Gastrocnemius medialis (tissue), 4 donors: ENCODE results near the gene ZSCAN25. TPM values are rescaled to one million over a fixed set of nuclear protein-coding genes. Genes with fewer than 3 reads are reported as not detected.

ENCODE experiments used
- ATAC-seq, 2 donors: fragments of 150-250 bp; one replicate each; pipeline ENCODE4 v1.9.1; 2016
- DNase-seq, 2 donors: peaks; one replicate each; pipeline ENCODE4 v3.0.0-alpha.2; 2019
- H3K27ac ChIP-seq, 4 donors: fragments of 200-600 bp; sonication (generic); 1 replicate in 1 of 4; 2 replicates in 3 of 4; pipeline ENCODE4 v1.5.1; 2016 to 2018; ENCODE audit warnings: mild to moderate bottlenecking in 2 of 4, moderate library complexity in 1 of 4
- H3K27me3 ChIP-seq, 3 donors: fragments of 200-600 bp; sonication (generic) in 2 of 3; 1 replicate in 1 of 3; 2 replicates in 2 of 3; pipeline versions ENCODE4 v1.5.1 to v1.6.0; 2016 to 2019; ENCODE audit warnings: mild to moderate bottlenecking in 1 of 3, moderate library complexity in 1 of 3
- H3K36me3 ChIP-seq, 2 donors: fragments of 200-600 bp; sonication (generic) in 1 of 2; one replicate each; pipeline ENCODE4 v1.5.1; 2017 to 2018
- H3K4me1 ChIP-seq, 2 donors: fragments of 200-600 bp; sonication (generic) in 1 of 2; one replicate each; pipeline ENCODE4 v1.5.1; 2016 to 2017; ENCODE audit warnings: mild to moderate bottlenecking in 2 of 2
- H3K4me3 ChIP-seq, 4 donors: fragments of 200-600 bp; sonication (generic) in 3 of 4; 1 replicate in 1 of 4; 2 replicates in 3 of 4; pipeline ENCODE4 v1.5.1; 2016 to 2019; ENCODE audit warnings: mild to moderate bottlenecking in 2 of 4
- H3K9me3 ChIP-seq, 3 donors: fragments of 200-600 bp; sonication (generic) in 2 of 3; 1 replicate in 1 of 3; 2 replicates in 2 of 3; pipeline ENCODE4 v1.5.1; 2016 to 2019
- POLR2A ChIP-seq, 2 donors: fragments of 450-650 bp; IDR thresholded peaks; one replicate each; pipeline ENCODE4 v1.6.1; 2017; ENCODE audit warnings: antibody characterized with exemption in 2 of 2, mild to moderate bottlenecking in 2 of 2, moderate library complexity in 2 of 2
- in situ Hi-C, 4 donors: fragments of 200-750 bp; cut with MboI; loops; one replicate each; pipeline versions ENCODE4 v1.15.0 to v1.8.0; 2017; ENCODE audit warnings: low sequenced_read_pairs in 4 of 4
- intact Hi-C: fragments of 100-400 bp; cut with DNase I; formaldehyde crosslinking; loops from one replicate; pipeline ENCODE4 v1.15.1; 2023; ENCODE audit warnings: low total_unique reads
- total RNA-seq, 4 donors: library from RNA; depleted of rRNA; stranded (reverse); fragments of >200 nt; gene quantifications; one replicate each; pipeline versions ENCODE4 v1.1.0 to v1.2.3, GENCODE V29; 2016
- TF ChIP-seq, protein P1 (sequence below), 5 experiments: fragments of 450-650 bp in 3 of 5; fragments of 200-600 bp in 2 of 5; sonication (generic) in 2 of 5; IDR thresholded peaks in 4 of 5; conservative IDR thresholded peaks in 1 of 5; 1 replicate in 4 of 5; 2 replicates in 1 of 5; pipeline ENCODE4 v1.5.1; 2016 to 2019; ENCODE audit warnings: antibody characterized with exemption in 5 of 5, mild to moderate bottlenecking in 3 of 5, moderate library complexity in 3 of 5

ZSCAN25 gene
- total RNA-seq, 4 donors from 2014 or later: 6.0 to 7.9 (median 7.2) TPM

DNA sequence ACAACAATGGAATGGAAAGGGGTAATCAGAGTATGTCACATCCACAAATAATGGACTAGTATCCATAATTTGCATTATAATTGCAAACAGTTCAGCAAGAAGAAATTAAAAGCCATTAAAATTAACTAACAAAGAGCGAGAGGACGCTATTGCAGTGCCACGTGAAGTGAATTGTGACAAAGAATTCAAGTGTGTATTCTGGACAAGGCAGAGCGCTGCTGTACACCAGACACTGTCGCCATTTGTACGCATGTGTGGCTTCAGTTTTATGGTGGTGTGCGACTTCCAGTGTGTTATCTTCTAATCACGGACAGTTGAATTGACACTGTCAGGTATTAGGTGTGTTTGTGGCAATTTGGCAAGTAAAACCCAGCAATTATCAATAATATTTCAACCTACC is 51.8 kb downstream of the ZSCAN25 start:
- no peak for DNase-seq
- in situ Hi-C loops (no loop called here), intact Hi-C loops (no loop called here)
- ATAC-seq: no peak
- no peak overlapping the region for H3K27ac ChIP-seq
- H3K27me3 ChIP-seq: no peaks in the 10 kb centered on the region
- no peak overlapping the region for H3K4me3 ChIP-seq
- TF ChIP-seq POLR2A (IDR thresholded peaks at IDR 0.05): no peak
- TF ChIP-seq, protein P1, sequence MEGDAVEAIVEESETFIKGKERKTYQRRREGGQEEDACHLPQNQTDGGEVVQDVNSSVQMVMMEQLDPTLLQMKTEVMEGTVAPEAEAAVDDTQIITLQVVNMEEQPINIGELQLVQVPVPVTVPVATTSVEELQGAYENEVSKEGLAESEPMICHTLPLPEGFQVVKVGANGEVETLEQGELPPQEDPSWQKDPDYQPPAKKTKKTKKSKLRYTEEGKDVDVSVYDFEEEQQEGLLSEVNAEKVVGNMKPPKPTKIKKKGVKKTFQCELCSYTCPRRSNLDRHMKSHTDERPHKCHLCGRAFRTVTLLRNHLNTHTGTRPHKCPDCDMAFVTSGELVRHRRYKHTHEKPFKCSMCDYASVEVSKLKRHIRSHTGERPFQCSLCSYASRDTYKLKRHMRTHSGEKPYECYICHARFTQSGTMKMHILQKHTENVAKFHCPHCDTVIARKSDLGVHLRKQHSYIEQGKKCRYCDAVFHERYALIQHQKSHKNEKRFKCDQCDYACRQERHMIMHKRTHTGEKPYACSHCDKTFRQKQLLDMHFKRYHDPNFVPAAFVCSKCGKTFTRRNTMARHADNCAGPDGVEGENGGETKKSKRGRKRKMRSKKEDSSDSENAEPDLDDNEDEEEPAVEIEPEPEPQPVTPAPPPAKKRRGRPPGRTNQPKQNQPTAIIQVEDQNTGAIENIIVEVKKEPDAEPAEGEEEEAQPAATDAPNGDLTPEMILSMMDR (IDR thresholded peaks at IDR 0.05 in 4 of 5, conservative IDR thresholded peaks at IDR 0.05 in 1 of 5): no peak
- H3K4me1 ChIP-seq: no peaks in the 10 kb centered on the region
- no peaks in the 10 kb centered on the region for H3K36me3 ChIP-seq
- H3K9me3 ChIP-seq: no peaks in the 10 kb centered on the region

GRCh38 chr7:99669782-99670181 is 53.0 kb downstream of the ZSCAN25 start:
- no peaks in the 10 kb centered on the region for H3K9me3 ChIP-seq
- in situ Hi-C loops (no loop called here), intact Hi-C loops (no loop called here)
- H3K27ac ChIP-seq: no peak overlapping the region
- H3K36me3 ChIP-seq: no peaks in the 10 kb centered on the region
- no peaks in the 10 kb centered on the region for H3K27me3 ChIP-seq
- no peaks in the 10 kb centered on the region for H3K4me1 ChIP-seq
- ATAC-seq: no peak
- no peak overlapping the region for H3K4me3 ChIP-seq
- no peak for DNase-seq
- TF ChIP-seq, protein P1 (IDR thresholded peaks at IDR 0.05 in 4 of 5, conservative IDR thresholded peaks at IDR 0.05 in 1 of 5): no peak
- no peak for TF ChIP-seq POLR2A (IDR thresholded peaks at IDR 0.05)

GRCh38 chr7:99672573-99672972 is 55.8 kb downstream of the ZSCAN25 start:
- in situ Hi-C loops (no loop called here), intact Hi-C loops (no loop called here)
- no peaks in the 10 kb centered on the region for H3K4me1 ChIP-seq
- H3K36me3 ChIP-seq: no peaks in the 10 kb centered on the region
- no peaks in the 10 kb centered on the region for H3K27me3 ChIP-seq
- H3K9me3 ChIP-seq: no peaks in the 10 kb centered on the region
- ATAC-seq (no peak), DNase-seq (no peak)
- TF ChIP-seq, protein P1 (IDR thresholded peaks at IDR 0.05 in 4 of 5, conservative IDR thresholded peaks at IDR 0.05 in 1 of 5): no peak
- TF ChIP-seq POLR2A (IDR thresholded peaks at IDR 0.05): no peak
- H3K27ac ChIP-seq: no peak overlapping the region
- no peak overlapping the region for H3K4me3 ChIP-seq

GRCh38 chr7:99674995-99675742 is 58.4 kb downstream of the ZSCAN25 start:
- intact Hi-C loops: no loop called here
- in situ Hi-C loops: no loop called here
- Histone ChIP-seq H3K9me3 (no peaks in the 10 kb centered on the region), H3K27ac (no peak overlapping the region), H3K36me3 (no peaks in the 10 kb centered on the region), H3K27me3 (no peaks in the 10 kb centered on the region), H3K4me1 (peaks cover 7% of the 10 kb centered on the region in 2 donors), H3K4me3 (no peak overlapping the region)
- TF ChIP-seq, protein P1 (IDR thresholded peaks at IDR 0.05 in 4 of 5, conservative IDR thresholded peaks at IDR 0.05 in 1 of 5): no peak
- TF ChIP-seq POLR2A (IDR thresholded peaks at IDR 0.05): no peak
- no peak for DNase-seq
- no peak for ATAC-seq
